Right lobe of liver (tissue), 4 donors: ENCODE data around the gene SLC38A5.
"Not testable (repeated sequence)": the region's sequence is repeated elsewhere in the genome, so short reads cannot be mapped to it uniquely, and the experiment has no call there.

Experiments
- CTCF ChIP-seq, 4 donors: fragments of 200-600 bp in 3 of 4; fragments of 450-650 bp in 1 of 4; IDR thresholded peaks; one replicate each; pipeline versions ENCODE4 v1.5.1 to v1.8.0; 2016 to 2022; ENCODE audit warnings: antibody characterized with exemption in 4 of 4, mild to moderate bottlenecking in 2 of 4
- POLR2A ChIP-seq: fragments of 450-650 bp; IDR thresholded peaks from one replicate; pipeline ENCODE4 v1.6.1; 2017; ENCODE audit warnings: antibody characterized with exemption, mild to moderate bottlenecking
- donor health status: DM: no; HTN: no; CAD: no.
- donor health status: DM: no; HTN: no; CAD: no.
- donor health status: DM: no; HTN: yes; CAD: no.

- not testable (repeated sequence) for TF ChIP-seq POLR2A; CTCF (IDR thresholded peaks at IDR 0.05)
Observed at GRCh38 chrX:48433713-48434112, 36.3 kb downstream of the SLC38A5 start.
